ENCODE data around the gene DENND5B. TPM values are rescaled to one million over a fixed set of nuclear protein-coding genes. Genes with fewer than 3 reads are reported as not detected.
A peak's percentile ranks its signal among the peaks of the same experiment; 100 is the strongest.
"Not testable (repeated sequence)": the region's sequence is repeated elsewhere in the genome, so short reads cannot be mapped to it uniquely, and the experiment has no call there.

DENND5B gene
- total RNA-seq, 1 donor from 2014 or later: 13.7 TPM

DNA sequence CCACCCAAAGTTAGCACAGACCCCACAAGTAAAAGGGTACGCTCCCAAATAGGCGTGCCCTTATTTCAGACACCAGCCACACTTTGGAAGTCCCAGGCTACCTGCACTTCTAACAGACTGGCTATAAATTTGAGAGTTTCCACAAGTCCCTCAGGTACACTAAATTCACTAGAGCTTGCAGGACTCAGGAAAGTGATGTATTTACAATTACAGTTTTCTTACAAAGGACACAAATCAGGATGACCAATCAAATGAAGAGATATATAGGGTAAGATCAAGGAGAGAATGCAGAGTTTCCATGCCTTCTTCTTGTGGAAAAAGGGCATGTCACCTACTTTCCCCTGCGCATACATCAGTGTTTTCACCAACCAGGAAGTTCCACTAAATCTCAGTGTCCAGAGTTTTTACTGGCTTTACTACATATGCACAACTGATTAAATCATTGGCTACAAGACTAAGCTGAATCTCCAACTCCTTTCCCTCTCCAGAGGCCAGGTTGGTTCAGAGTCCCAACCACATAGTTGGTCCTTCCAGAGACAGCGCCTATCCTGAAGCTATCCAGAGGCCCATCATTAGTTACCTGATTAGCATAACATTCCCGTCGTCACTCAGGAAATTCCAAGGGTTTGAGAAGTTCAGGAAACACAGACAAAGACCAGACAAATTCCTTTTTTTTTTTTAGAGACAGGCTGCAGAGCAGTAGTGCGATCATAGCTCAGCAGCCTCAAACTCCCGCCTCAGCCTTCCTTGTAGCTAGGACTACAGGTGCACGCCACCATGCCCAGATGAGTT is 84.2 kb downstream of the DENND5B start:
- no peak for DNase-seq (ENCODE audit: low spot score)

DNA sequence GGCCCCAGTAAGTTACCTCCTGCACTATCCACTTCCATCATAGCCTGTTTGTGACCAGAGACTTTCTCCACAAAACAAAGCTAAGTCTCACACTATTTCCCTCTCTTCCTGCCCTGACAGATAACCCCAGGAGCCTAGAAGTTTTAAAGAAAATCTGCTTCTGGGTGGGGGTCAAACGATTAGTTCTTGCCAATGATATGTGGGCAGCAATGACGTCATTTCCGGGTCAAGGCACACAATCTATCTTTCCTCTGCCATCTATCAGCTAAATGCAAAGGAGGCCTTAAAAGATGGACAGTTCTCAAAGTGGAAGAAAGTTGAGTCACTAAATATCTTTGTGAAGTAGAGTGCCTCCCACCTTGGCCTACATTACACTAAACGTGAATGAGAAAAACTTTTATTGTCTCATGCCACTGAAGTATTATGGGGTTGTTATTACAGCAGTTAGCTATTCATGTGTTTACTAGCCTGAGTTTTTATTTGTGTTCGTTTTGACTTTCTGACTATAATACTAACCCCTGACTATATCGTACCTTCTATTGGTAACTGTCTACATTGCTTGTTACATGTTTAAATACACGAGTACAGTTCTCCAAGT is 86.2 kb downstream of the DENND5B start:
- no peak for DNase-seq (ENCODE audit: low spot score)

DNA sequence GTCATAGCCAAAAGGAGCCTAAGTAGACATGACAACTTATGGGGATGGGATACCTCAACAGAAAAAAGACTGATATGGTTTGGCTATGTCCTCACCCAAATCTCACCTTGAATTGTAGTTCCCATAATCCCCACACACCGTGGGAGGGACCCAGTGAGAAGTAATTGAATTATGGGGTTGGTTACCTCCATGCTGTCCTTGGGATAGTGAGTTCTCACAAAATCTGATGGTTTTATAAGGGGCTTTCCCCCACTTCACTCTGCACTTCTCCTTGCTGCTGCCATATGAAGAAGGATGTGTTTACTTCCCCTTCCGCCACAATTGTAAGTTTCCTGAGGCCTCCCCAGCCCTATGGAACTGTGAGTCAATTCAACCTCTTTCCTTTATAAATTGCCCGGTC is 89.9 kb downstream of the DENND5B start:
- not testable (repeated sequence) for DNase-seq (ENCODE audit: low spot score)

DNA sequence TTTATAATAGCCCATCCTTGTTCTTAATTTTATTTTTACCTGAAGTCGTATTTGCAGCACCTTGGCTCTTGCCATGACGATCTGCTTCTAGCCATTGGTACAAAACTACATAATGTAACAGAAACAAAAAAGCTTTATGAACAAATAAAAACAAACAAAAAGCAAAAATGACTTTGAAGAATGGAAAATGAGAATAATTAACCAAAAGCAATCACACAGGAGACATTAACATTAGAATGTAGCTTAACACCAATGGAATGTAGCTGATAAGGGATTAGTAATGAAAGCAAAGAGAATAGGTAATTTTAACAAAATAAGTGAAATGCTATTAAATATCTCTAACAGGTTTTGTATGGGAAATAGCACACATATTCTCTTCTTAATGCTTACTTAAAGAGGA is 91.4 kb downstream of the DENND5B start:
- no peak for DNase-seq (ENCODE audit: low spot score)

DNA sequence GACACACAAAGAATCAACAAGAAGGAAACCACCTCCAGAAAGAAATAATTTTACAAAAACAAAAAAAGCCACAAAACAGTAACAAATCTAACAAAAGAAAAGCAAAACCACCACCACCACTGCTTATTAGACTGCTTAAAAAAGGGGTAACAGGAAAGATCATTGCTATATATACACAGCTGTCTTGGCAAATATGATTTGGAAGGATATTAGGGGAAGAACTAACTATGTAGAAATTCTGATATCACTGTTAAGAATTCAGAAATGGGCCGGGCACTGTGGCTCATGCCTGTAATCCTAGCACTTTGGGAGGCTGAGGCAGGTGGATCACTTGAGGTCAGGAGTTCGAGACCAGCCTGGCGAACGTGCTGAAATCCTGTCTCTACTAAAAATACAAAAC is 92.5 kb downstream of the DENND5B start:
- DNase-seq (ENCODE audit: low spot score): no peak

DNA sequence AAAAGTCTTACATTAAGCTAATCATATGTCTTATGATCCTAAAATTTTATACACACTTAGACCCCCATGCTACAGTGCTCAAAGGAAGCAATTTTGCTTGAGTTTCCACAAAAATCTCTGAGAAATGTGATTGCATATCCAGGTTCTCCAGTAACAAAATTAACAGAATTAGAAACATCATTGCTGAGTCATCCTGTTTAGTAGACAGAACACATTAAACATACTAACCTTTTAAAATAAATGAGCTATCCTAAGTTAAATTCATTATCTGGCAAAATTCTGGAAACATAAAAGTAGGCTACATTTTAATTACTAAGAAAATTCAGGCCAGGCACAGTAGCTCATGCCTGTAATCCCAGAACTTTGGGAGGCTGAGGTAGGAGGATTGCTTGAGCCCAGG is 94.7 kb downstream of the DENND5B start:
- no peak for DNase-seq (ENCODE audit: low spot score)

DNA sequence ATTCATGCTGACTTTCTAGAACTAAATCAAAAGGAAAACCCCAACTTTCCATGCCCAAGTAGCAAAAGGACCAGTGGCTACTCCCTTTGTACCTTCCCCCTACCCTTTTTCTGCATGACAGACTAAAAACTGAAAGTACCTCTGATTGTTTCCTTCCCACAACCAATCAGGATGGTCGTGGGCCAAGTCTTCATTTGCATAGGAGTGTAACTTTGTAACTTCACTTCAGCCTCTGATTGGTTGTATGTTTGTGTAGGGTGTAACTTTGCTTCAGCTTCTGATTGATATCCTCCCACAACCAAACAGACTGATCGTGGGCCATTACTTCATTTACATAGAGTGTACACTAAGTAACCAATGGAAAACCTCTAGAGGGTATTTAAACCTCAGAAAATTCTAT is 96.5 kb downstream of the DENND5B start:
- no peak for DNase-seq (ENCODE audit: low spot score)

DNA sequence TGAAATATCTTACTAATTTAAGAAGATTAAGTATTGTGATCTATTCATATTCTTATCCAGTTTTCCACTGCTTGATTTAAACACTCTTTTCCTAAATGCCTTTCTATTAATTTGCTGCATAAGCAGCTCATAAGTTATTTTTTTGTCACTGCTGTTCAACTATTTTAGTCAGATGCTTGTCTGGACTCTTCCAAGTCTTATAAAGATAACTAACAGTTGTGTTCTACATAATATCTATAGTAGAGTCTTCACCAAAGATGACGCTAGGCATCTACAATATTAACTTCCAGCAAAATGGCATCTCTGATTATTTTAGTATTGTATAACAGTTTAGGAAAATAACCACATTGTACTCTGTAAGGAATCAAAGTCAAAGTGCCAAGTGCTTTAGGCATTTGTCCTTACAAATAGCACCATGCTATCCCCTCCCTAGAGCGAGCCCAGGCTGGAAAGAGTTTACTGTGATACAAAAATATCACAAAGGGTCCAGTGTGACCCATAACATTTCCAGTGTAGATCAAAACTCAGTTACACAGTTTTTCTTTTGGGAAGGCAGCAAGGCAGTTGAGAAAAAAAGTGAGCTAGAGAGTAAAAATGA is 98.2 kb downstream of the DENND5B start:
- DNase-seq (ENCODE audit: low spot score): no peak

DNA sequence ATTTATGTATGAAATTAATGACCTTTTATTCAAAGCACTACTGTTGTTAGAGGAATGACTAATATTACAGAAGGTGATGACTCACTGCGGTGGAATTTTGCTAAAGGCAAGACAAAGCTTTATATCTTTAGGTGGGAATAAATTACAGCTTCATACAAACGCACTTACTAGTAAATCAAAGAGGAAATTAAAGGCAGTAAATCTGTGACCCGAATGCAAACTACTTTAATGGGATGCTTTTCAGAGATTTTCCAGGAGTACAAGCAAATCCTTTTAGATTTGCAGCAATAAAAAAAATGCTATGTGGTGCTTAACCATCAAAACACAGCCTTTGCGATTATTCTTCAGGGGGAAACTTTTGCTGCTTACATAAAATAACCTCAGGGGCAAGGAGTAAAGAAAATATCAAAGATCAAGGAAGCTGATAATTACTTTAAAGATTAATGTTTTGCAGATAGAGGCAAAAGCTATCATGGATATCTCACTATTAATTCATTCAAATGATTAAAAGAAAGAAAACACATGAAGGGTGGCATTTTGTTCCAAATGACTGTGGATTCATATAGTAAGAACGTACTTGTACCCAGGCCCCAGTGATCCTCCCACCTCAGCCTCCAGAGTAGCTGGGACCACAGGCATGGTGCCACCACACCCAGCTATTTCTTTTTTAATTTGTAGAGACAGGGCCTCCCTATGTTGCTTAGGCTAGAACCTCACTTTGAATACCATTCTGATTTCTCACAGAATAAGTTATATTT is 98.9 kb downstream of the DENND5B start:
- peak; percentile 27 for DNase-seq (ENCODE audit: low spot score)

DNA sequence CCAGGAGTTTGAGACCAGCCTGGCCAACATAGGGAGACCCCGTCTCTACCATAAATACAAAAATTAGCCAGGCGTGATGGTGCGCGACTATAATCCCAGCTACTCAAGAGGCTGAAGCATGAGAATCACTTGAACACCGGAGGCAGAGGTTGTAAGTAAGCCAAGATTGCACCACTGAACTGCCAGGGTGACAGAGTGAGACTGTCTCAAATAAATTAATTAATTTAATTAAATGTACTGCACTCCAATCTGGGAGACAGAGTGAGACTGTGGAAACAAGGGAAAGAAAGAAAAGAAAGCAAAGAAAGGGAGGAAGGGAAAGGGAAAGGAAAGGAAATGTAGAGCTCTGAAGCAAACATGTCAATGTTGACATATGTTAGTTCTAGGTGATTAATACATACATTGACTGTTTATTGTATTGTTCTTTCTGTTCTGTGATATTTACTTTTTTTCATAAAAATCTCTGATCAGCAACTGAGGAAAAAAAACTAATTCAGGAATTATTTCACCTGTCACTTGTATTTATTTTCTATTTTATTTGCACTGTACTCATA is 99.6 kb downstream of the DENND5B start:
- no peak for DNase-seq (ENCODE audit: low spot score)

DNA sequence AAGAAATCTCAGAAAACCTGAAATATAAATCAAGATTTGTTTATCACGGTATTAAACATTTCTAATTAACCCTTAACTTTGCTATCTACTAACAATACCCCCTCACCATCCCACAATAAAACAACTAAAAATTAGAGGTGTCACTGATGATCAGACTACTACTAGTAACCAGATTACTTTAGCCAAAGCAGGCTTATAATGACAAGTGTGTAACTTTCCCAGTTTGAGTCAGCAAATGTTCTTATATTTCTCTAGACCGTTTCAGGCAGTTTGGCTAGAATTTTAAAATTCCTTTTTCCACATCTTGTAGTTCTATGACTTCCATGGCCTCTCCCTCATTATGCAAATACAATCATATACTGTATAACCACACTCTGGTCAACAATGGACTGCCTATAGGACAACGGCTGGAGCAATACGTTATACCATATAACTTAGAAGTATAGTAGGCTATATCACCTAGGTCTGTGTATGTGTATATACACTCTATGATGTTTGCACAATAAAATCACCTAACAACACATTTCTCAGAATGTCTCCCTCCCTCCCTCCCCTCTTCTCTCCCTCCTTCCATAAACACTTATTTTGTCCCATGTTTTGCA is 102.1 kb downstream of the DENND5B start:
- DNase-seq (ENCODE audit: low spot score): no peak

DNA sequence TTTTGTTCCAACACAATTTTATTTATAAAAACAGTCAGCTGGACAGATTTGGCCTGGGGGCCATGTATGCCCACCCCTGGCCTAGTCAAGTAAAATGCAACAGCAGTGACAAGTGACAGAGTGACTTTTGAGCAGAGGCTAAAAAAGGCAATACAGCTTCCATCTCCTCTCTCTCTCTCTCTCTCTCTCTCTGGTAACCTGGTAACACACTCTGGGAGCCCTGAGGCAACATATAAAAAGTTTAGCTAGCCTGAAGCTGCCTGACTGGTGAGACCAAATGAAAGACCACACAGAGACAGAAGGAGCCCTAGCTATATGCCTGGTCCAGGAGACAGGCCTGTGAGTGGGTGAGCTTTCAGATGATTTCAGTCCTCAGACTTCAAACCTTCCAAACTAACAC is 105.4 kb downstream of the DENND5B start:
- no peak for DNase-seq (ENCODE audit: low spot score)

DNA sequence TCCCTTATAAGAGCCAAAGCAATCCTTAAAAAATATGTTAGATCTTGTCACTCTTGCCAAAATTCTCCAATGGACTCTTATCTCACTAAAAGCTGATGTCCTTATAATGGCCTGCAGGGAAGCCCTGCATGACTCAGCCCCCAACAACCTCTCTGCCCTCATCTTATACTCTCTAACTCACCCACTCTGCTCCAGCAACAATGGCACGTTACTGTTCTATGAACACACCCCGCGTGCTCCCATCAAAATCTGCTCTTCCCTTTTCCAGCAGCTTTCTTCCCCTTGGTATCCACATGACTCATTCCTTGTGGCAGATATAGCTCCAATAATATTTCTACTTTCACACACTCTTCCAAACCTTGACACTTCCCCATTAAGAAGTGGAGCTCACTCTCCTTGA is 108.1 kb downstream of the DENND5B start:
- DNase-seq (ENCODE audit: low spot score): no peak

DNA sequence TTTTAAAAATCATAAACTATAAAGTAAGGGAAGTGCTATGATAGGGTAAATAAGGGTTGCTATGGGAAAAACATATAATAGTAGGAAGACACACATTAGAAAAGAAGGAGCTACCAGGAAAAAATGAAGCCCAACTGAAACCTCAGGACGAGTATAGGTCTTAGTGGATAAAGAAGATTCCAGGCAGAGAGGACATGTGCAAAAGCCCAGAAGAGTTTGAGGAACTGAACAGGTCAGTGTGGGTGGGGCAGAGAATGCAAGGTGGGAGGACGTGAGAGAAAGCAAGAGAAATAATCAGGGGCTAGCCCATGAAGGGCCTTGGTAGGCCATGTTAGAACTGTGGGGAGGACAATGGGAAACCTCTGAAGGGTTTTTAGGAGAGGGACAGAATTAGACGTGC is 109.5 kb downstream of the DENND5B start:
- DNase-seq (ENCODE audit: low spot score): no peak

DNA sequence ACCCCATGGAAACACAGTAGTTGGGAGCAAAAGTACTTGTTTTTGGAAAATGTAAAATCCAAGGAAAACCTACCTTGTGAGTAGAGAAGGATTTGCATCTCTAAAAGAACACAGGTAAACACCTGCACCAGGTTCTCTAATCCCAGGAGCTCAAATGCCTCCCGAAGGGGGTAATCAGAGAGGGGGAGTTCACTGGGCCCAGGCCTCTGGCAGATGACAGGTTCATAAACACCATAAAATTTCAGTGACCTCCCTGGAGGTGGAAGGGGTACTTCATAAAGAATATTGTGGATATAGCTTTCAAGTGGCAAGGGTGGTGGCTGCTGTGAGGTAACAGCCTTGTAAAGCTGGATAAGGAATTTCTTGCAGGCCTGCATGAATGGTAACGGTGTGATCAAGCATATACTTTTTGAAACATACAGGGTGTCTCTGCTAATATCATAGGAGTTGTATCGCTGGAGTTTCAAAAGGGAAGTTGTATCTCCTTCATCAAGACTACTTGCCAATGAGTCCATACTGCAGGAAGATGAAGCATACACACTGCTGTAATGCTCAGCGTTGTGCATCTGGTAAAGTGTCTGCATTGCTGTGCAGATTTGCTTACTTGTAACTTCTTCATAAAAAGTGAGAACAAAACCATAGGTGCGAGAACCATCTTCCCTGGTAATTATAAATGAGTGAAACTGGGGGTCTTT is 111.3 kb downstream of the DENND5B start:
- no peak for DNase-seq (ENCODE audit: low spot score)

DNA sequence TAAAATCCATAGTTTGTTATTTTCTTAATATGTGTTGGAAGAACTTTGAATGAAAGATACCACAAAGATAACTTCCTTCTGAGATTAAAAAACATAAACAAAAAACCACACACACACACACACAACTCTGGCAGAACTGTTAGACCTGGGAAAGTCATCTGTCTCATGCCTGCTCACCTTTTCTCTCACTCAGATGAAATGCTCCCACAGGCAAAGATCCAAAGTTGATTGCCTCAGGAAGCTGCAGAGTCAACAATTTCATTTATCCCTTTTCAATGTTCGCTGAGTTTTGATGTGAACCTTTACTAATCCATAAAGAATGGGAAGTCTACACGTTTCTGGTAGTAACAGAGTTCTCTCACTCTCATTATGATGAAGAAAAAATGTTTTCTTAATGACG is 112.0 kb downstream of the DENND5B start:
- no peak for DNase-seq (ENCODE audit: low spot score)

DNA sequence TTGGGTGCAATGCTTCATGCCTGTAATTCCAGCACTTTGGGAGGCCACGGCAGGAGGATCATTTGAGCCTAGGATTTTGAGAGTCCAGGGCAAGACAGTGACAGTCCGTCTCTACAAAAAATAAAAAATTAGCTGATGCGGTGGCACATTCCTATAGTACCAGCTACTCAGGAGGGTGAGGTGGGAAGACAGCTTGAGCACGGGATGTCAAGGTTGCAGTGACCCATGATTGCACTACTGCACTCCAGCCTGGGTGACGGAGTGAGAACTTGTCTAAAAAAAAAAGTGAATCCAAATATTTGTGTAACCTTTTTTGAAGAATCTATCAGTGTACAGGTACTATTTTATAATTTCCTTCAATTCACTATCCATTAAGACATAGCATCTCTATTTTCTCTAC is 112.5 kb downstream of the DENND5B start:
- no peak for DNase-seq (ENCODE audit: low spot score)

DNA sequence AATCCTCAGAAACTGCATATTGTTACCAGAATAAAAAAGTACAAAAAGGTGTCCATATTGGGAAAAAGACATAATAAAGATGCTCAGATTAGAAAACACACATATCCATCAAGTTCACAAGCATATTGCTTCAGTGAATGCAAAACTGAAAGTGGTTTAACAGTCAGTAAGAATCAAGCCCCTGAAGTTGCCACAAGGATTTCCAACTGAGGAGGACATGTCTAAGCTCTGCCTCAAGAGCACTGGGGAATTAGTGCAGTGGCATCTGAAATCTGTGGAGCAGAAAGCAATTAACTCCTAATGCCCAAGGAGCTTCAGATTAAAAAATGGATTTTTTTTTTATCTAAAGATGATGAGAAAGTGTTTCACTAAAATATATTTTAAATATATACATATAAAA is 113.2 kb downstream of the DENND5B start:
- no peak for DNase-seq (ENCODE audit: low spot score)

DNA sequence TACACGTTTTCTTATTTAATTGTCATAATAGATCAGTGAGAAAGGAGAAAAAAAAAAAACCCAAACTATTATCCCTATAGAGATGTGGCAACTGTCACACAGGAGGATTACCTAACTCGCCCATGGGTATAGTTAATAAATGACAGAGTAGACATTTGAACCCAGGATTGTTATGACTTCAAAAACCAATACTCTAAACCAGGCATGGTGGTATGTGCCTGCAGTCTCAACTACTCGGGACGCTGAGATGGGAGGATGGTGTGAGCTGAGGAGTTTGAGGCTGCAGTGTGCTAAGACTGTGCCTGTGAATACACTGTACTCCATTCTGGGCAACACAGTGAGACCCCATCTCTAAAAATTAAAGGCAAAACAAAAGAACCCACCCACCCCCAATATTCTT is 114.5 kb downstream of the DENND5B start:
- DNase-seq (ENCODE audit: low spot score): no peak

DNA sequence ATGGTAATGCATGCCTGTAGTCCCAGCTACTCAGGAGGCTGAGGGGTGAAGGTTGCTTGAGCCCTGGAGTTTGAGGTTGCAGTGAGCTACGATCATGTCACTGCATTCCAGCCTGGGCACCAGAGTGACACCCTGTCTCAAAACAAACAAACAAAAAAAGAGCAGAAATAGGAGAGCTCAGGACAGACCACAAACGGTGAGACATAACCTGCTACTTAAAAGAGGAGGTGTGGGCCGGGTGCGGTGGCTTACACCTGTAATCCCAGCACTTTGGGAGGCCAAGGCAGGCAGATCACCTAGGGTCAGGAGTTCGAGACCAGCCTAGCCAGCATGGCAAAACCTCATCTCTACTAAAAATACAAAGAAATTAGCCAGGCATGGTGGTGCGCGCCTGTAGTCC is 115.3 kb downstream of the DENND5B start:
- DNase-seq (ENCODE audit: low spot score): not testable (repeated sequence)

DNA sequence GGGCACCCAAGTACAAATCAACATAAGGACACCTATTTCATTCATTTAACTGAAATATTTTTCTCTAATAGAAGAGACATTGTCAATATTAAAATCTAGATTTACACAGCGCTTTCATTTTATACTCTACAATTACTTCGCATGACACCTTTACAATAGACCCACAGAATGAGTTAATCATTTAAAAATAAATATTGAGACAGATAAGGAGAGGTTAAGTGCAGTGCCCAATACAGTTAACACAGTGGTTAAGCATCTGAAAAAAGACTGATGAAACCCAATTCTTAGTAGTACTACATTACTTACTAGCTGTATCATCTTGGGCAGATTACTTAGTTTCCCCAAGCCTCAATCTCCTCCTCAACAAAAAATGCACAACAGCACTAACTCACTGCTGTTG is 116.2 kb downstream of the DENND5B start:
- no peak for DNase-seq (ENCODE audit: low spot score)

Data from mucosa of gallbladder (tissue), 1 donor.